Astrocyte (in vitro differentiated cells and primary cell): Measurements from ENCODE around the gene BLVRA.

Source experiments
- EZH2 ChIP-seq: IDR thresholded peaks from 2 replicates; pipeline ENCODE4 v1.6.1; 2012; ENCODE audit warnings: mild to moderate bottlenecking, low read length, inconsistent platforms; ENCODE audit not compliant: insufficient read depth
- TF ChIP-seq, protein P1 (sequence below): IDR thresholded peaks from 2 replicates; pipeline ENCODE4 v1.5.1; 2011; ENCODE audit warnings: low read depth, mild to moderate bottlenecking, inconsistent platforms, low read length, moderate library complexity; ENCODE audit not compliant: insufficient read depth

DNA sequence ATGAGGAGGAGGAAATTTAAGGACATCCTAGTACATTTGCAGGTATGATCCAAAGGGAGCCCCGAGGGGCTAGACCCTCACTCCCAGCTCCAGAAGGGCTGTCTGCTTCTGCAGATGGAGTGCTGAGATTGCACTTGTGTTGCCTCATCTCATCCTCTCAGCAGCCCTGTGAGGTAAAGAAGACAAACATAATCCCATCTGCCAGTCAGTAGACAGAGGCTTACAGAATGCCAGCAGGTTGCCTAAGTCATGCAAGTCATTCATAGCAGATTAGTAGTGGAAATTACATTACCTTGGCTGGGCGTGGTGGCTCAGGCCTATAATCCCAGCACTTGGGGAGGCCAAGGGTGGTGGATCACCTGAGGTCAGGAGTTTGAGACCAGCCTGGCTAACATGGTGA lies 45.4 kb downstream of the BLVRA start:
- TF ChIP-seq EZH2 = no peak
- TF ChIP-seq, protein P1, sequence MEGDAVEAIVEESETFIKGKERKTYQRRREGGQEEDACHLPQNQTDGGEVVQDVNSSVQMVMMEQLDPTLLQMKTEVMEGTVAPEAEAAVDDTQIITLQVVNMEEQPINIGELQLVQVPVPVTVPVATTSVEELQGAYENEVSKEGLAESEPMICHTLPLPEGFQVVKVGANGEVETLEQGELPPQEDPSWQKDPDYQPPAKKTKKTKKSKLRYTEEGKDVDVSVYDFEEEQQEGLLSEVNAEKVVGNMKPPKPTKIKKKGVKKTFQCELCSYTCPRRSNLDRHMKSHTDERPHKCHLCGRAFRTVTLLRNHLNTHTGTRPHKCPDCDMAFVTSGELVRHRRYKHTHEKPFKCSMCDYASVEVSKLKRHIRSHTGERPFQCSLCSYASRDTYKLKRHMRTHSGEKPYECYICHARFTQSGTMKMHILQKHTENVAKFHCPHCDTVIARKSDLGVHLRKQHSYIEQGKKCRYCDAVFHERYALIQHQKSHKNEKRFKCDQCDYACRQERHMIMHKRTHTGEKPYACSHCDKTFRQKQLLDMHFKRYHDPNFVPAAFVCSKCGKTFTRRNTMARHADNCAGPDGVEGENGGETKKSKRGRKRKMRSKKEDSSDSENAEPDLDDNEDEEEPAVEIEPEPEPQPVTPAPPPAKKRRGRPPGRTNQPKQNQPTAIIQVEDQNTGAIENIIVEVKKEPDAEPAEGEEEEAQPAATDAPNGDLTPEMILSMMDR = no peak
